BE2C (cell line): Measurements from ENCODE around the gene RMI2. TPM values are rescaled to one million over a fixed set of nuclear protein-coding genes. Genes with fewer than 3 reads are reported as not detected.

Source experiments
- DNase-seq: peaks from one replicate; pipeline ENCODE4 v3.0.0-alpha.2; 2020
- H3K27me3 ChIP-seq: fragments of 250-450 bp; sonication (Bioruptor Pico); 2 replicates; pipeline ENCODE4 v1.5.1; 2020; ENCODE audit warnings: mild to moderate bottlenecking
- H3K36me3 ChIP-seq: fragments of 250-450 bp; sonication (Bioruptor Pico); 2 replicates; pipeline ENCODE4 v1.5.1; 2020; ENCODE audit warnings: mild to moderate bottlenecking
- H3K4me1 ChIP-seq: fragments of 250-450 bp; sonication (Bioruptor Pico); 2 replicates; pipeline ENCODE4 v1.5.1; 2020
- H3K4me3 ChIP-seq: 2 replicates; pipeline ENCODE4 v1.5.1; 2011; ENCODE audit warnings: low read depth, low read length
- H3K9me3 ChIP-seq: fragments of 250-450 bp; sonication (Bioruptor Pico); 2 replicates; pipeline ENCODE4 v1.5.1; 2020
- CTCF ChIP-seq: IDR thresholded peaks from 2 replicates; pipeline ENCODE4 v1.5.1; 2012; ENCODE audit warnings: mild to moderate bottlenecking, low read depth, low read length
- polyA plus RNA-seq: library from polyadenylated mRNA; unstranded; fragments of >200 nt; gene quantifications from one replicate; pipeline ENCODE4 v1.2.1, GENCODE V29; 2012; ENCODE audit warnings: low read depth, missing spikeins; ENCODE audit not compliant: insufficient read length, insufficient read depth

Gene RMI2
- polyA plus RNA-seq, result 4.9 TPM

- H3K4me1 ChIP-seq, result no peaks in the 10 kb centered on the region
- peak; percentile 98 for DNase-seq
- no peaks in the 10 kb centered on the region for H3K27me3 ChIP-seq
- H3K4me3 ChIP-seq, result peak within 1 kb of the TSS; percentile 68
- H3K9me3 ChIP-seq, result no peaks in the 10 kb centered on the region
- no peak for TF ChIP-seq CTCF
- no peaks in the 10 kb centered on the region for H3K36me3 ChIP-seq
Measured at GRCh38 chr16:11345040-11345862, at the start of gene RMI2. RMI2 (plus strand) TSS chr16:11345459; CDS start chr16:11345472, 13 bp downstream.

GRCh38 chr16:11295672-11296071 is 49.6 kb upstream of the RMI2 start:
- no peak for TF ChIP-seq CTCF

GRCh38 chr16:11296351-11296705 is 48.9 kb upstream of the RMI2 start:
- peaks cover 4% of the 10 kb centered on the region; the same call in 1 of the 2 replicates for H3K4me1 ChIP-seq
- no peaks in the 10 kb centered on the region for H3K27me3 ChIP-seq
- no peak overlapping the region for H3K4me3 ChIP-seq
- no peaks in the 10 kb centered on the region for H3K36me3 ChIP-seq
- DNase-seq, result no peak
- no peak for TF ChIP-seq CTCF
- no peaks in the 10 kb centered on the region for H3K9me3 ChIP-seq

More at GRCh38 chr16:11295672-11296071, 49.6 kb upstream of the RMI2 start:
- Histone ChIP-seq H3K36me3 (no peaks in the 10 kb centered on the region), H3K4me1 (peaks cover 4% of the 10 kb centered on the region; the same call in 1 of the 2 replicates), H3K27me3 (no peaks in the 10 kb centered on the region), H3K4me3 (no peak overlapping the region), H3K9me3 (no peaks in the 10 kb centered on the region)
- DNase-seq, result no peak

- H3K36me3 ChIP-seq, result no peaks in the 10 kb centered on the region
- no peaks in the 10 kb centered on the region for H3K27me3 ChIP-seq
- no peak for DNase-seq
- peaks cover 4% of the 10 kb centered on the region; the same call in 1 of the 2 replicates for H3K4me1 ChIP-seq
- no peak for TF ChIP-seq CTCF
- peak overlapping the region; percentile 35 for H3K4me3 ChIP-seq
- no peaks in the 10 kb centered on the region for H3K9me3 ChIP-seq
Measured at GRCh38 chr16:11296706-11297491, 48.4 kb upstream of the RMI2 start.

- no peaks in the 10 kb centered on the region for H3K27me3 ChIP-seq
- no peaks in the 10 kb centered on the region for H3K36me3 ChIP-seq
- no peaks in the 10 kb centered on the region for H3K9me3 ChIP-seq
- DNase-seq, result peak; percentile 71
- TF ChIP-seq CTCF, result no peak
- H3K4me1 ChIP-seq, result peaks cover 4% of the 10 kb centered on the region; the same call in 1 of the 2 replicates
- peak overlapping the region; percentile 35 for H3K4me3 ChIP-seq
Measured at GRCh38 chr16:11297492-11298142, 47.6 kb upstream of the RMI2 start.
